C4-2B (cell line): Measurements from ENCODE around the gene SPG7.

Experiments used
- H3K27ac ChIP-seq: fragments of 450-650 bp; 2 replicates; pipeline ENCODE4 v1.5.1; 2017
- ZFX ChIP-seq: fragments of 450-650 bp; IDR thresholded peaks from 2 replicates; pipeline ENCODE4 v1.6.1; 2017
- TF ChIP-seq, protein P1 (sequence below): fragments of 450-650 bp; conservative IDR thresholded peaks from 2 replicates; pipeline ENCODE4 v1.5.1; 2017; ENCODE audit warnings: mild to moderate bottlenecking

The SPG7 gene

DNA sequence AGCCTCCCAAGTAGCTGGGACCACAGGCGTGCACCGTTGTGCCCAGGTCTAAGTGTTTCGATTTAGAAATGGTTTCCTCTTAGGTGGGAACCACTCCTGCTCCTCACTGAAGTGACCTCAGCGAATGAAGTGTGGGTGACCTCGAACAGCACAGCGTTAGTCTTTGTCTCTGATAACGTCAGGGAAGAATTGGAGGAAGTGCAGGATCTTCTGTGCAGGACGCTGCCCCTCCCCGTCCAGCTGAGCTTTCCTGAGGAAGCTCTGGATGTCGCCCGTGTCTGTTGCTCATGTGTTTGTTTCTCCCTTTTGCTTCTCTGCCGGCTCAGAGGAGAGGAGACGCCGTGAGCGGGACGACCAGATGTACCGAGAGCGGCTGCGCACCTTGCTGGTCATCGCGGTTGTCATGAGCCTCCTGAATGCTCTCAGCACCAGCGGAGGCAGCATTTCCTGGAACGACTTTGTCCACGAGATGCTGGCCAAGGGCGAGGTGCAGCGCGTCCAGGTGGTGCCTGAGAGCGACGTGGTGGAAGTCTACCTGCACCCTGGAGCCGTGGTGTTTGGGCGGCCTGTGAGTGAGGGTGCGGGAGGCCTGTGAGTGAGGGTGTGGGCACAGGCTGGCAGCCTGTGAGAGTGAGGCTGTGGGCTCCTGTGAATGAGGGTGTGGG, 15.6 kb downstream of the SPG7 start:
- TF ChIP-seq, protein P1, sequence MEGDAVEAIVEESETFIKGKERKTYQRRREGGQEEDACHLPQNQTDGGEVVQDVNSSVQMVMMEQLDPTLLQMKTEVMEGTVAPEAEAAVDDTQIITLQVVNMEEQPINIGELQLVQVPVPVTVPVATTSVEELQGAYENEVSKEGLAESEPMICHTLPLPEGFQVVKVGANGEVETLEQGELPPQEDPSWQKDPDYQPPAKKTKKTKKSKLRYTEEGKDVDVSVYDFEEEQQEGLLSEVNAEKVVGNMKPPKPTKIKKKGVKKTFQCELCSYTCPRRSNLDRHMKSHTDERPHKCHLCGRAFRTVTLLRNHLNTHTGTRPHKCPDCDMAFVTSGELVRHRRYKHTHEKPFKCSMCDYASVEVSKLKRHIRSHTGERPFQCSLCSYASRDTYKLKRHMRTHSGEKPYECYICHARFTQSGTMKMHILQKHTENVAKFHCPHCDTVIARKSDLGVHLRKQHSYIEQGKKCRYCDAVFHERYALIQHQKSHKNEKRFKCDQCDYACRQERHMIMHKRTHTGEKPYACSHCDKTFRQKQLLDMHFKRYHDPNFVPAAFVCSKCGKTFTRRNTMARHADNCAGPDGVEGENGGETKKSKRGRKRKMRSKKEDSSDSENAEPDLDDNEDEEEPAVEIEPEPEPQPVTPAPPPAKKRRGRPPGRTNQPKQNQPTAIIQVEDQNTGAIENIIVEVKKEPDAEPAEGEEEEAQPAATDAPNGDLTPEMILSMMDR = no peak
- no peak for TF ChIP-seq ZFX

DNA sequence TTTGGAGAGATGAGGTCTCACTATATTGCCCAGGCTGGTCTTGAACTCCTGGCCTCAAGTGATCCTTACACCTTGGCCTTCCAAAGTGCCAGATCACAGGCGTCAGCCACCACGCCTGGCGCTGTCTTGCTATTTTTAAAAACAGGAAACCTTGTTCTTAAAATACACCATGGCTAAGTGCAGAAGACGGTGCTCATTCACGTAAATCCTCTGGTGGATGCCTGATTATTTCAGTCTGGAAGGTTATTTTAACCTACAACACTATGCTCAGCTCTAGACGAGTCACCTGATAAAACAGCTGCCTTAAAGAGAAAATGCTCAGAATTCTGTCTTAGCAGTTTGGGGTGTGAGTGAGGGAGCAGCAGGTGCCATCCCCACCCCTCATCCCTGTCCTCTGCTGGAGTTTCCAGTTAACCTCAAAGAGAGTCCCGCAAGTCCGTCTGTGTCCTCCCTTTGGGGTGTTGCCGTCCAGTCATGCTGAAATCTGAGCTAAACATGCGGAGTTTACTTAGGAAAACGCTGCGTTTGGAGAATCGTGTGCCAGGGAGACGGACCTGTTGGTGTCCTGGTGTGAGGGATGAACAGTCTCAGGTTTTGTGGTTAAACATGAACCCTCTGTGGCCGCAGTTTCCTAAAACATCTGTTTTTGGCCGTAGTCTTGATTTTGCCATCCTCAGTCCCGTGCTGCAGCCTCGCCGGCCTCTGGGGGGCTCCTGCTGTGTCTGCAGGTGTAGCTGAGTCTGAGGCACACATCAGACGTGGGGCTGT, 17.1 kb downstream of the SPG7 start:
- H3K27ac ChIP-seq = no peak overlapping the region
- TF ChIP-seq ZFX = no peak
- TF ChIP-seq, protein P1 = no peak

More for the DNA sequence above, 15.6 kb downstream of the SPG7 start:
- no peak overlapping the region for H3K27ac ChIP-seq

DNA sequence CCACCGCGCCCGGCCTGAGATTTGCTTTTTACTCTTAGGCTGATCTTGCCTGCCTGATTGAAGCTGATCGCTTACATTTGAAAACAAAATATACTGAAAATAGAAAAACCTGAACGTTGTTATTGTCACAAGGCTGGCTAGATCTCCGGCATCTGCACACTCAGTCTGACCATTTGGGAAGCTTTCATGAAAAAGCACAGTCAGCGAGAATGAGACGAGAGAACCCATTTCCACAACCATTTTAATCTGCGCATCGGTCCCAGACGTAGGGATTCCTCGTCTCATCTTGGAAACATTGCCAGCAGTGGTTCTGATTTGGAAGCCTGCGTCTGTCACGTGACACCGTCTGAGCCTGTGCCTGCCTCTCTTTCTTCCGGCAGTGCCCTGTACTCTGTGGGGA, 20.9 kb downstream of the SPG7 start:
- TF ChIP-seq ZFX = no peak
- TF ChIP-seq, protein P1 = no peak
- H3K27ac ChIP-seq = no peak overlapping the region

DNA sequence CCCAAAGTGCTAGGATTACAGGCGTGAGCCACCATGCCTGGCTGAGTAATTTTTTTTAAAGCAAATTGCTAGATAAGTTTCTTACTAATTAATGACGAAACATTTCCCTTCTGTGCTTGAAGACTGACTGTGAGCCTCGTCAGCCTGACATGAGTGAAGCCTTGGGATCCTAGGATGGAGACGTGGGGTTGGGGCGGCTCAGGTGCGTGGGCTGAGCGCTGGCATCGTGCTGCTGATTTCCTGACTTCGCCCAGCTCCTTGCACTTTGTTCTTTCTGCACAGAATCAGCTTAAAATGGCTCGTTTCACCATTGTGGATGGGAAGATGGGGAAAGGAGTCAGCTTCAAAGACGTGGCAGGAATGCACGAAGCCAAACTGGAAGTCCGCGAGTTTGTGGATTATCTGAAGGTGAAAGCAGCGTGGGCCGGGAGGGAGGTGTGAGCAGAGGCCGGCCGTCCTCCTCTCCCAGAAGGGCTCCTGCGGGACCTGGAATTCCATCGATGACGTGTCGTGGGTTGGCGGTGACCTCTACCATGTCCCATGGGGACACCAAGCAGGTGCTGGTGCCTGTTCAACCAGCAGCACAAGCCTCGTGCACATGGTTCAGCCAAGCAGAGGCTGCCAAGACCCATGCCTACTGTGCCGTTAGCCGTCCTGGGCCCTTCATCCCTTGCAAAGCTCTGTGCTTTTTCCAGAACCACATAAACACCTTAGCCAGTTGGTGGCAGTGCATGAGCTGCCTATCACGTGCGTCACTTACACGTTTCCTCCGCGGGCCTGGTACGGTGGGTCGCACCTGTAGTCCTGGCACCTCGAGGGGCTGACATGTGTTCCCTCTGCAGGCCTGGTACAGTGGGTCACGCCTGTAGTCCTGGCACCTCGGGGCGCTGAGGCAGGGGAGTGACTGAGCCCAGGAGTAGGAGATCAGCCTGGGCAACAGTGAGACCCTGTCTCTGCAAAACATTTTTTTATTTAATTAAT, 22.5 kb downstream of the SPG7 start:
- H3K27ac ChIP-seq = no peak overlapping the region
- TF ChIP-seq, protein P1 = no peak
- TF ChIP-seq ZFX = no peak

DNA sequence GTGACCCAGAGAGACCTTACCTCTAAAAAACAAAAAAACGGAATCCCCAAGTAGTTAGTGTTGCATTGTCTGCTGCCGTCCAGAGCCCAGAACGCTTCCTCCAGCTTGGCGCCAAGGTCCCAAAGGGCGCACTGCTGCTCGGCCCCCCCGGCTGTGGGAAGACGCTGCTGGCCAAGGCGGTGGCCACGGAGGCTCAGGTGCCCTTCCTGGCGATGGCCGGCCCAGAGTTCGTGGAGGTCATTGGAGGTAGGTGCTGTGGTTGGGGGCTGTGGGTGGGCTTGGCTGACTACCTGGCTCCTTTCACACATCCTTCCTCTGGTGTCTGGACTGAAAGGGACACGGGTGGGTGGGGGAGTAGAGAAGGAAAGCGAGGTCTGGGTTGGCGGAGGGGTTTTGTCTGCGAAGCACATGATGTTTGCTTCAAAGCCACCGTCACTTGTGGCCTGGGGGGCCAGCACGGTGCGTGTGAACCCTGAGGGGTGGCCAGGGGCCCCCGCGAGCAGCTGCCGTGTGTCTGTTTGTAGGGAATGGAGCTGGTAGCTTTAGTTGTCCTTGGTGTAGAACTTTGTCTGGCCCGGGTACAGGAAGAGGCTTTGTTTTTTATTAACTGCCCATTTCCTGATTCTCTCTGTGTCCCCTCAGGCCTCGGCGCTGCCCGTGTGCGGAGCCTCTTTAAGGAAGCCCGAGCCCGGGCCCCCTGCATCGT, 23.8 kb downstream of the SPG7 start:
- H3K27ac ChIP-seq = no peak overlapping the region
- TF ChIP-seq, protein P1 = no peak
- no peak for TF ChIP-seq ZFX

DNA sequence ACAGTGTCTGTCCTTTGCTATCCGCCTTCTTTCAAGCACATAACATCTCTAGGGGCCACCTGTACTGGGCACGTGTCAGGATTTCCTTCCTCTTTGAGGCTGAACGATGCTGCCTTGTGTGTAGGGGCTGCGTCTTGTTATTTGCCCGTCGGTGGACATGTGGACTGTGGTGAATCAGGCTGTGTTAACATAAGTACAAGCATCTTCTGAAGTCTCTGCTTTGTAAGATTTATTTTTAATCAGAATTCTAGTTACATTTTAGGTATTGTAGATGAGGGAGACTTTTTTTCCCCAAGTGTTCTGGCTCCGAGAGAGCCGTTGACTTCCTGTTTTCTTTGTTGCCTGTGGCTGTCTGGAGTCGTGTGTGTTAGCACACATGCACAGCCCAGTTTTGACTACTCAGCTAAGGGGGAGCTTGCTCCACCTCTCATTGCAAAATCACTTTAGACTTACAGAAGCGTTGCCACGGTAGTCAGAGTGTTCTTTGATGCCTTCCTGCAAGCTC, 26.1 kb downstream of the SPG7 start:
- H3K27ac ChIP-seq = no peak overlapping the region
- no peak for TF ChIP-seq ZFX
- TF ChIP-seq, protein P1 = no peak
